ENCODE data around the gene GPC3. TPM values are rescaled to one million over a fixed set of nuclear protein-coding genes. Genes with fewer than 3 reads are reported as not detected.

The GPC3 gene
- total RNA-seq, 2 donors from 2014 or later = 16.9 to 22.7 TPM

- 27 to 53% methylated on average over 7 of the region's 7 CpGs for WGBS, 2 donors
- H3K27me3 ChIP-seq = no peaks in the 10 kb centered on the region
- no peak for ATAC-seq
Measured at GRCh38 chrX:133590703-133591505, 394.5 kb downstream of the GPC3 start.

GRCh38 chrX:133588827-133589226 lies 396.6 kb downstream of the GPC3 start:
- ATAC-seq = no peak

More at GRCh38 chrX:133590703-133591505, 394.5 kb downstream of the GPC3 start:
- H3K36me3 ChIP-seq (replicated peaks in 1 of 2; ENCODE audit: insufficient read depth in 1 of 2, low read depth in 2 of 2) = no peaks in the 10 kb centered on the region
- no peaks in the 10 kb centered on the region for H3K4me1 ChIP-seq
- H3K27ac ChIP-seq = no peak overlapping the region
- TF ChIP-seq CTCF (IDR thresholded peaks at IDR 0.05) = no peak
- TF ChIP-seq POLR2A (IDR thresholded peaks at IDR 0.05) = no peak
- no peaks in the 10 kb centered on the region for H3K9me3 ChIP-seq
- no peak overlapping the region for H3K4me3 ChIP-seq
- DNase-seq = peak in 2 of 4 donors; percentile 10 to 15
- intact Hi-C loops (cut with DNase I) = no loop called here

GRCh38 chrX:133587818-133588217 lies 397.6 kb downstream of the GPC3 start:
- H3K27me3 ChIP-seq = no peaks in the 10 kb centered on the region
- no peak for DNase-seq
- no peak overlapping the region for H3K4me3 ChIP-seq
- no peaks in the 10 kb centered on the region for H3K36me3 ChIP-seq (replicated peaks in 1 of 2; ENCODE audit: insufficient read depth in 1 of 2, low read depth in 2 of 2)
- H3K9me3 ChIP-seq = no peaks in the 10 kb centered on the region
- H3K27ac ChIP-seq = no peak overlapping the region
- H3K4me1 ChIP-seq = no peaks in the 10 kb centered on the region
- 93 to 100% methylated on average over 1 to 4 of the region's 4 CpGs for WGBS, 2 donors
- TF ChIP-seq CTCF (IDR thresholded peaks at IDR 0.05) = no peak
- no peak for TF ChIP-seq POLR2A (IDR thresholded peaks at IDR 0.05)
- ATAC-seq = no peak
- intact Hi-C loops (cut with DNase I) = no loop called here

More at GRCh38 chrX:133588827-133589226, 396.6 kb downstream of the GPC3 start:
- WGBS, 2 donors = 75% methylated on average over 1 of the region's 1 CpG; no CpG with 5 or more reads in 1 of the 2 donors
- Histone ChIP-seq H3K27me3 (no peaks in the 10 kb centered on the region), H3K9me3 (no peaks in the 10 kb centered on the region), H3K27ac (no peak overlapping the region), H3K4me3 (no peak overlapping the region), H3K4me1 (no peaks in the 10 kb centered on the region), H3K36me3 (replicated peaks in 1 of 2; ENCODE audit: insufficient read depth in 1 of 2, low read depth in 2 of 2) (no peaks in the 10 kb centered on the region)
- TF ChIP-seq CTCF (IDR thresholded peaks at IDR 0.05) (no peak), POLR2A (IDR thresholded peaks at IDR 0.05) (no peak)
- DNase-seq = no peak
- intact Hi-C loops (cut with DNase I) = no loop called here

- no peak for ATAC-seq
- WGBS, 2 donors = 80 to 85% methylated on average over 4 of the region's 4 CpGs
- intact Hi-C loops (cut with DNase I) = no loop called here
Measured at GRCh38 chrX:133587071-133587470, 398.3 kb downstream of the GPC3 start.

More at GRCh38 chrX:133587071-133587470, 398.3 kb downstream of the GPC3 start:
- H3K9me3 ChIP-seq = no peaks in the 10 kb centered on the region
- H3K4me1 ChIP-seq = no peaks in the 10 kb centered on the region
- no peak overlapping the region for H3K27ac ChIP-seq
- TF ChIP-seq POLR2A (IDR thresholded peaks at IDR 0.05) = no peak
- no peak for TF ChIP-seq CTCF (IDR thresholded peaks at IDR 0.05)
- H3K27me3 ChIP-seq = no peaks in the 10 kb centered on the region
- H3K4me3 ChIP-seq = no peak overlapping the region
- DNase-seq = no peak
- H3K36me3 ChIP-seq (replicated peaks in 1 of 2; ENCODE audit: insufficient read depth in 1 of 2, low read depth in 2 of 2) = no peaks in the 10 kb centered on the region
